A673 (cell line): ENCODE measurements around the gene GNPTAB.

ENCODE experiments used
- CTCF ChIP-seq: fragments of 300-800, 200-600 bp; sonication (generic); conservative IDR thresholded peaks from 2 replicates; pipeline ENCODE4 v1.5.1; 2017; ENCODE audit warnings: low read depth, mild to moderate bottlenecking, antibody characterized with exemption, low read length, moderate library complexity, mixed read lengths
- EZH2 ChIP-seq: fragments of 200-600 bp; sonication (generic); IDR thresholded peaks from 2 replicates; pipeline ENCODE4 v1.6.1; 2017; ENCODE audit warnings: borderline replicate concordance, low read depth, mild to moderate bottlenecking, mixed read lengths, antibody characterized with exemption, low read length; ENCODE audit not compliant: poor library complexity, severe bottlenecking

DNA sequence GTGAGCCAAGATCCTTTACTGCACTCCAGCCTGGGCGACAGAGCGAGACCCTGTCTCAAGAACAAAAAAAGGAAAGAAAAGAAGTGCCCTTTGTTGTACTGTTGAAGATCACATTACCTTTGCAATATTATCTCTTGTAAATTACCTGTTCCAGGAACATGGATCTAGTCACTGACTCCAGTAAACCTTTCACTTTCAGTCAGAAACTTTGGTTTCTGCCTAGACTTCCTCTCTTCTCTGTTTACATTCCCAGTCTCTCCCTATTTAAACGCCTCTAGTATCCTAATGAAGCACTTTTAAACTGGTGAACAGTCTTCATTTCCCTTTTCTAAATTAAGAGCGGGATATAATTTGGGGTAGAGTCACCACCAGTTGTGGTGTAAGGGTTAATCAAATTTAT lies 120.5 kb downstream of the GNPTAB start:
- TF ChIP-seq CTCF (no peak), EZH2 (no peak)
